ENCODE results near the gene GPX5.
"Not testable (repeated sequence)": the region's sequence is repeated elsewhere in the genome, so short reads cannot be mapped to it uniquely, and the experiment has no call there.

Gene GPX5

DNA sequence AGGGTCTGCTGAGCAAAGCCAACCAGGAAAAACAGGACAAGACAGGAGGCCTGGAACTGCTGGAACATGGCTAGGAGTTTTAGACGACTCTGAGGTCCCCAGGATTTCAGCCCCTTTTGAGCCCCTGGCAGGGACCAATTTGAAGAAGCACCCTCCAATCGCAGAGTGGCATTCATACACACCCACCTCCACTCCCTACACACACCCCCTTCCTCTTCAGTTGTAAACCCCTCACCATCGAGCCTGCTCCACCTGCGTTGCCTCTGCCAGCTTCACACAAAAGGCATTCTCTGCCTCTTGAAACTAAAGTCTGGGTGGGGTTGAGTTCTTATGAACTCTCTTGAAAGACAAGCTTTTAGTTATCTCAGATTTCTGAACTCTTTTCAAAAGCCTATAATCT lies 10.0 kb upstream of the GPX5 start, which contains the start of gene GPX6:
TSS of gene GPX6 (minus strand) at position 118 of the 400 bp plus-strand sequence. CDS start at position 68, 50 bp downstream.
- DNase-seq = no peak

DNA sequence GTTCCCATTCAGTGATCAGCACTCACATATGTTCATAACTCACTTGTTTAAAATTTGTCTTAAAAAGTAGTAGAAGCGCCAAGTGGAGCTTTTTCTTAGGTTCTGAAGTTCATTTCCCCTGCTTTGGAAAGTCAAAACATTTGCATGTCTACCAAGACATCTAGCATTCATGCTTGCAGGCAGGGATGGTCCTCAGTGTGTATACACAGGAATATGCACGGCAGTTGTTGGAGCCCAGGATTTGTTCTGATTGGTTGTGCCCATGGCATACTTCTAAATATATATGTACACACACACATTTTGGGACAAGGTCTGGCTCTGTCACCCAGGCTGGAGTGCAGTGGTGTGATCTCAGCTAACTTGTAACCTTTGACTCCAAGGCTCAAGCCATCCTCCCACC lies 7.7 kb upstream of the GPX5 start:
- DNase-seq = no peak

DNA sequence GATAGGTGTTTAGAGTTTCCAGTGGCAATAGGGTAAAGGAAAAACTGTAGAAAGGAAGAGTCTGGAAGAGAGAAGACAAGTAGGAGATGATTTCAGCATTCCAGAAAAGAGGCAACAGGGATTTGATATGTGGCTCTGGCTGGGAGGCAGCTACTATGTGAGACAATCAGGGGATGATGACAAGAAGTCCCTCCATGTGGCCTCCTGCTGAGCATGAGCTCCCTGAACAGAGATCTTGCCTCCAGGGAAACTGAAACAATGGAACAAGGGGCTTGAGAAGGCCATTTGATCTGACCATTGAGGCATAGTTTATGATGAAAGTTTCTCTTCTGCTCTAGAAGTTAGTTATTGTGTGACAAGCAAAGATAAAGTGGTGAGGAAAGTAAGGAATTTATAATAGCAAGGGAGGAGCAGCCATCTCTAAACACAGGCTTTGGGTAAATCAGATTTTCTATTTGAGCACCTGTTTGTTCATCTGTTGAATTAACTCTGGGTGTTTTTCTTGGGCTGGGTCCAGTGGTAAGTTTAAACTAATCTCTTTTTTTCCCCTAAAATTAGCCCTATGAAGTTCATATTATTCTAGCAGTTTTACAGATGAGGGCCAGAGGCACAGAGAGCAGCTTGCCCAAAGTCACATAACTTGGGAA lies 3.0 kb upstream of the GPX5 start:
- DNase-seq = no peak

DNA sequence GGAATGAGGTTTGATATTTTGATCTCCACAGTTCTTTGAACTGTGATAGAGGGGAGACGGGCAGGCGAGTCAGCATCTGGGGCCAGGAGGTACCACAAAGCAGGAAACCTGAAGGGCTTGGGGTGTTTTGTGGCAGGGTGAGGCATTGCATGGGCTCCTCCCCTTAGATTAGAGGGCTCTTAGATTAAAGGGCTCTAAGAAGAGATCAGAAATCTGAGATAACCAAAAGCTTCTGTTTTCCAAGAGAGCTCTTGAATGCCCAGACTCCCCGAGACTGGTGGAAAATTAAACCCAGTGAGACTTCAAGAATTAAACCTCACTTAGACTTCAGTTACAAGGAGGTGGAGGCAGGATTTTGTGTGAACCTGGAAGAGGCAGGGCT lies 2.4 kb upstream of the GPX5 start:
- no peak for DNase-seq

DNA sequence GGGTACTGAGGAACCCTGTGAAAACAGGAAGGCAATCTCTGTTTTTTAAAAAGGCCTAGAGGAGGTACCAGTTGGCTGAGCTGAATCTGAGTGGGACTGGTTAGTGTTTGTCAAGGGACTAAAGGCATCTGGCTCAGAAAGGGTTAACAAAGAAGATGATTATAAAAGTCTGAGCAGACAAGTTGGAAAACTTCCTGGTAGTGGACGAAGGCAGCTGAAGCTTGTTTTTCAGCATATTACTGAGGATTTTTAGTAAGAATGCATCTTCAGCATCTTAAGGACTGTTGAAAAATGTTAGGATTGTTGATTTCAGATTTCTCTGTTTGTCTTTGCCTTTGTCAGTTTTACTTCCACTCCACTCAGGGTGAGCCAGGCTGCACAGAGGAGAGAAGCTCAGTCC lies 5.1 kb downstream of the GPX5 start:
- DNase-seq = no peak

DNA sequence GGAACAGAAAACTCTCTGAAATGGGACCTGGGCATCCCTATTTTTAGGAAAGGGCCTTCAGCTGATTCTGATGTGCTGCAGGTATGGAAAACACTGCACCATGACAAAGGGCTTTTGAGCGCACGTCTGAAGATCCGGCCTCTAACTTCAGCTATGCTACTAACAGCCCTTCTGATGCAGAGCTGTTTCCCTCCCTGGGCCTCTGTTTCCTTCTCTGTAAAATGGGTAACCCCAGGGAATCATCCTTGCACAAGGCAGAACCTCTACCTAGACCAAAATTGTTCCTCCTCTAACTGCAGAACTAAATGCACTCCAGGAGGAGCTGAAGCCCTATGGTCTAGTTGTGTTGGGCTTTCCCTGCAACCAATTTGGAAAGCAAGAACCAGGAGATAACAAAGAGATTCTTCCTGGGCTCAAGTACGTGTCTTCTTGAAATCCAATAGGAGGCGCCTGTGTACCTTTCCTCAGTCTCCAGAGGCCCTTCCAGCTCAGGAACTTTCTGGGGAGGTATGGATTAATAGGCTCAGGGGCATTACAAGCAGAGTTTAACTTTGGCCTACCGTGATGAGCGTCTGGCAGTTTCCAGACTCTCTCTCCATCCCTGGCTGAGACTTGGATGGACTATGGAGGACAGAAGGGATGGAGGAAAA lies 5.9 kb downstream of the GPX5 start:
- DNase-seq = no peak

DNA sequence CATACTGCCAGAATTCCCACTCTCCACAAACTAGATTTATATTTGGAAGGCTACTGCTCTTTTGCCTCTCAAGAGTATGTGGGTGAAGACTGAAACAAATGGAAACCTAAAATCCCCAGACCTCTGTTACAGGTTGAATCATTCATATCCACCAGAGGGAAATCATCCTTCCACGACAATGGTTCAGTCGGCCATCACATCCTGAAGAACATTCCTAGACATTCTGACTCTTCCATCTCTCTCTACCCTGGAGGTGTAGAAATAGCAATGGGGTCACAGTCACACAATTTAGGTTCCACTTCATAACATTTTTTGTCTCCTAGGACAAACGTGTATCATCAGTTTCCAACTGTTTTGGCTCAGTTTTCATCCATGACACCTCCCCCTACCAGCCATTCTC lies 8.6 kb downstream of the GPX5 start:
- no peak for DNase-seq

DNA sequence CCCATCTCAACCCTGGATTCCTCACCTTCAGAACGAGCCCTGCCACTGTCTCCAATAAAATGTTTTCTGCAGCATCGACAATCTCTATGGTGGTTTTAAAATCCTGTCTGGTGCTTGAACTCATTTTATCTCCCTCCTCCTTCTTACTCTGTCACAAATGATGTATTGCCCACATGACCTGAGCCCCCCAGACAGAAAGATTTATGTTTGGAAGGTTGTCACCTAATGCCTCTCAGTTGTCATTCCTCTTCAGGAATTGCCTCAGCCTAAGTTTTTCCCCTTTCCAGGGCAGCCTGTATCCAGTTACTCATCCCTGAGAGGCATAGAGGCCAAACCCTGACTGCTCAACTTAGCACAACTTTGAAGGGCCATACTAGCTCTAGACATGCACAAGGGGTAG lies 9.2 kb downstream of the GPX5 start:
- no peak for DNase-seq

DNA sequence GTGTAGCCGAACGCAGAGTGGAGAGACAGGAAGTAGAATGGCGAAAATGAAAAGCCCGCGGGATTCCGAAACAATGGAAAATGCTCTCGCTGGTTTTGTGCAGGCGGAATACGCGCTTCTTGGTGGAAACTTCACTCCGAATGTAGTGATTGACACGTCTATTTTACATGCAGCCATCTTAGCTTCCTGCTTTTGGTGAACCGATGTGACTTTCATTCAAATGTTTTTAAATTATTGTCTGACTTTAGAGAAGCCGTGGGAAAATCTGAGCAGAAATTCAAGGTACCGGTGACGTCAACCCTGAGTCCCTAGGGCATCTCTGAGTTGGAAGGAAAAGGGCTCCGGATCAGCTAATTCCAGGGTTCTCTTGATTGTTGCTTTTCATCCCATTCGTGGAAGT lies 11.4 kb downstream of the GPX5 start:
- no peak for DNase-seq

DNA sequence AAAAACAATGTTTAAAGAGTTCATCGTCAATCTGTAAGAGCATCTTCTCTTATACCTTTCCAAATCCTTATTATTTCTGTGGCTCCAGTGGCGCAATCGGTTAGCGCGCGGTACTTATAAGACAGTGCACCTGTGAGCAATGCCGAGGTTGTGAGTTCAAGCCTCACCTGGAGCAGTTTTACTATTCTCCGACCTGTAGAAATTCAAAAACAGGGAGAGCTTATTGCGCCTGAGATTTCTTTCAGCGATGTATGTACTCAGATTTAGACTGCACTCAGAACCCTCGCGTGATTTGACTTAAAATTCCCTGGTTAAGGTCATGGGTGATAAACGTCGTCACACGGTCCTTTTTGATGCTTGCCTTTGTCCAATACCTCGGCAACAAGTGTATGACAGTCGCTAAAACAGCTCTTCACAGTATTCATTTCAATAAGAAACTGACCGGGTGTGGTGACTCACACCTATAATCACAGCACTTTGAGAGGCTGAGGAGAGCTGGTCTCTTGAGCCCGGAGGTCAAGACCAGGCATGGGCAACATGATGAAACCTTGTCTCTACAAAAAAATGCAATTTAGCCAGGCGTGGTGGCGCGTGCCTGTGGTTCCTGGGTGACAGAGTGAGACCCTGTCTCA lies 11.9 kb downstream of the GPX5 start:
- DNase-seq = no peak

DNA sequence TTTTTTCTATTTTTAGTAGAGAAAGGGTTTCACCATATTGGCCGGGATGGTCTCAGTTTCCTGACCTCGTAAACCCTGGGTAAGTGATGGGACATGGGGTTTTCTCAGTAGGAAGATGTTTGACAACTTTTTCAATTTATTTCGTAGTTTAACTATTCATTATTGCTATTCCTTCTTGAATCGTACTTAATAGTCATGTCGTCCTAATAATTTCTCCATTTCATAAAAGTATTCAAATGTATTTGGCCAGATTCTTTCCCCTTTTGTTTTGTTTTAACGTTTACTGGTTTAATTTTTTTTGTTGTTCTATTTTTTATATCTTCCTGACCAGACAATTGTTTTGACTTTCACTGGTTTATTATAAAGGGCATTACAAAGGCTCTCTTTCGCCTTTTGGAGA lies 16.3 kb downstream of the GPX5 start:
- DNase-seq = no peak

DNA sequence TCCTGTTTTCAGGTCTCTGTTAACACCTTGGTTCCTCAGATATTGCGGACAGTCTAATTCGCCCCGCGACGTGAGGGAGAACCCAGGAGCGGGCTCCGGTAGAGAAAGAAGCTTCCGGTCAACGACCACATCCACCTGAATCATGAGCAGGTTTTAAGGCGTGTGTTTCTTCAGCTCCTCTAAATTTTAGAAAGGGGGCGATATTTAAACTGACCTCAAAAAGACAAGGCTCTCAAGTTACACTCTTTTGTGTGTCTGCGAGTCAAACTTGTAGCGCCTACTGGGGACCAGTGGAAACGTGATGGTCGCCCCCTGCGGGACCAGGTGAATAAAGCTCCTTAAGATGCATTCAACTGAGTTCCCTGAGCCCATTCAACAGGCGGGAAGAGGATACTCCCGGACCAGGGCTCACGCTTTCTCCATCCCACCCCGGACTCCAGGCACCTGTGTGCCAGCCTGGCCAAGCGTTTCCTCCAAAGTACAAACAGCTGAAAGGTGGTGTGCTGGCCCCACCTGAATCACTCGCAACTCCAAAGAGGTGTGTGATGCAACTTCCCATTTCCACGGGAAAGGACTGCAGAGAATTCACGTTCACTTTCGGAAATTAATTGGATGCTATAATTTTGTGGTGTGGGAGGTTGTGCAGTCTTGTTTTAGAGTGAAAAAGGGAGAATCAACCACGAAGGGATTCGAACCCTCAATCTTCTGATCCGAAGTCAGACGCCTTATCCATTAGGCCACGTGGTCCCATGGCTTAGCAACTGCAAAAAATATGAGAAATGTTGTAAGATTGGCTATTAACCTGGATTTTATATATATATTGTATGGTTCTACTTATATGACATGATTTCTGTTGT lies 17.0 kb downstream of the GPX5 start:
- DNase-seq = peak; percentile 96

DNA sequence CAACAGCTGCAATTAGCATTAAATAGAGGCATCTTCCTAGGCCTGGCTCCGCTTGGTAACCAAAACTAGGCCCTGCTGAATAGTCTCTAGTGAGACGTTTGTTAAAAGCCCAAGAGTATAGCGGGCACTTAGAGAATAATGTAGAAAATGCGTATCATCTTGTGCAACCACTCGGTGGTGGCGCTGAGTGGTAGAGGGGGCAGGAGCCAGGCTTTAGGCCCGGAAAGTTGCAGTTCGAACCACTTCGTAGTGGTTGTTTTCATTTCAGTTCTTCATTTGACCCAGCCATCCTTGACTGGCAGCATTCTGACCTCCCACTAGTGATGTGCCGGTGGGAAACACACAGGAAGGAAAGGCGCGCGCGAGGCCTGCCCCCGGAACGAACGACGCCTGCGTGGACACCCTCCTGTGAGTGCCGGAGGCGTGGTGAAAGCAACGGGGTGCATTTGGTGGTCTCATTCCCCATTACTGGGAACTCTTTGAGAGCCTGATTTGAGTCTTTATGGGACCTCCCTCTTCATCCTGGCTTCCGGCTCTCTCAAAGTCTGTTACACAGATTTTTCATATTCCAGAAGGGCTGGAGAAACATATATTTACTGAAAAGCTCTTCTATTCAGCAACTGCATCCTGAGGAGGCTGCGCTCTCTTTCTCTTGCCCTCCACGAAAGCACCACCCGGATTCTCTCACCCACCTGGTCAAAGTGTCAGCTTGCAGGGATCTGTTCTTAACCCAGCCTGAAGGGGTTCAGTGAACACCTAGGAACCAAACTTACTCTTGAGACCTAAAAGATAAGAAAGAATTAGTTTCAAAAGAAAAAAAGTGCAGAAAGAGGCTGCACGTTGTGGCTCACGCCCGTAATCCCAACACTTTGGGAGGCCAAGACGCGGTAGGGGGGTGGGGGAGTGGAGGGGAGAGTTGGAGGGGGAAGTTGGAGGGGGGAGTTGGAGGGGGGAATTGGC lies 18.2 kb downstream of the GPX5 start:
- DNase-seq = no peak

DNA sequence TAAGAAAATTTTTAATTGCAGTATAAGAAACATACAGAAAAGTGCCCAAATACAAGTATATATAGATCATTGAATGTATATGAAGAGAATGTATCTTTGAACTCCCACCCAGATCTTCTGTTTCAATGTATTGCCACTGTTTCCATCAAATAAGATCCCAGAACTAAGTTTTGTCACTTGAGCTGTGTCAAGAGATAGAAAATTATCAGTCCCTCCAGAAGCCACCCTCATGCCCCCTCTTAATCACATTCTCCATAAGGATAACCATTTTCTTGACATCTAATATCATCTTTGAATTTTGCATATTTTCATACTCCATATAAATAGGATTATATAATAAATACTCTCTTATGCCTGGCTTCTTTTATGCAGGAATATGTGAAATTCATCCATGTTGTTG lies 20.3 kb downstream of the GPX5 start:
- DNase-seq = no peak

DNA sequence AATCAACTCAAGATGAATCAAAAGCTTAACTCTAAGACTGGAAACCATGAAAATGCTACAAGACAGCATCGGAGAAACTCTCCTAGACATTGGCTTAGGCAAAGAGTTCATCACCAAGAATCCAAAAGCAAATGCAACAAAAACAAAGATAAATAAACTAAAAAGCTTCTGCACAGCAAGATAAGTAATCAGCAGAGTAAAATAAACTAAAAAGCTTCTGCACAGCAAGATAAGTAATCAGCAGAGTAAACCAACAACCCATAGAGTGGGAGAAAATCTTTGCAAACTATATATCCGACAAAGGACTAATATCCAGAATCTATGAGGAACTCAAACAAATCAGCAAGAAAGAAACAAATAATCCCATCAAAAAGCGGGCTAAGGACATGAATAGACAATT lies 21.3 kb downstream of the GPX5 start:
- DNase-seq = not testable (repeated sequence)

DNA sequence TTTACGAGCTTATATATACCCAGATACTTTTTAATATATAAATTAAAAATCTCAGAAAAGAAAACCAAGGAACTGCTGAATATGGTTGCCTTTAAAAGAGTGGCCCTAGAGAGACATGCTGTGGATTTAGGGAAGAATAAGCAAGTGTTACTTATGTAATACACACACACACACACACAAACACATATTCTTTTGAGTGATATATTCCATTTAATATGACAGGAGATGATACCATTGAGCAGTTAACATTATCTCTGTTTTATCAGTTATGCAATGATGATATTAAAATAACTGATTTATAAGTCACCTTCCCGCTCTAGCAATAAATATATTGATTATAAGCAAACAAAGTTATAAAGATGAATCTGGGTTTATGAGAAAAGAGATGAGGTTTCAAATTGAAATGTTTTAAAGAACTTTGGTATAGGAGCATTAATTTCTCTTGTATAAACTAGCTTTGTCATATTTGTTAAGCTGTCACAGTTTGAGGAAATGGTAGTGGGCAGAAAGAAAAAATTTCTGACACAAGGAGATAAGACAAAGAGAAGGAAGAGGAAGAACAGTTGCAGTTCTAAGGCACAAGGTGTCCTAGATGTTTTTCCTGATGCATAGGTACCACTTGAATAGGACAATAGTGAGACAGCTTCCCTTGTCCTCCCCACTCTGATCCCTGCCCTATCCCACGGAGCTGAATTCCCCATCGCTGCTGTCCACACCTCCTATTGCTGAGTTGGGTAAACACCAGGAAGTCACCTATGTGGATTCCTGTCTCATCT lies 26.4 kb downstream of the GPX5 start:
- no peak for DNase-seq

DNA sequence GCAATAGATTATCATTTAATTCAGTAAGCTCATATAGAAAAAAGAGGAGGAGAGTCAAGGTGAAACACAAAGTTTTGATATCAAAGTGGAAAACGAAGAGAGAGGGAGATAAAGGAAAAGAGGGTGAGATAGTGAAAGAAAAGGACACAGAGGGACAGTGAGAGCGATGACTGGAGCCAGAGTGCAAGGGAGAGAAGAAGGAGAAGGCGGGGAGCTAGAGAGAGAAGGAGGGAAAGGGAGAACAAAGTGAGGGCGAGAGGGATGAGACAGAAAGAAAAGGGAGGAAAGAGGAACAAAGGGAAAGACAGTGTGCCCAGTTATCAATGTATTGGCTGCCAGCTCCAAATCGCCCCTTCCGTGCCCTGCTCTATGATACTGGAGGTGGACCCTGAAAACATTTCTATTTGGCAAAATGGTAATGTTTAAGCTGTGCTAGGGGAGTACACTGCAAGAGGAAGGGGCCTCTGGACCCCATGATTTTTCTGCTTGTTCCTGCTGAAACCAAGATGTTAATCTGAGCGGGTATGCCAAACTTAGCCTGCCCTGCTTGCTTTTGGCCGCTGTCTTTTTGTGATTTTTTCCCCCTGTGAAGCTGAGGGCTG lies 27.8 kb downstream of the GPX5 start:
- no peak for DNase-seq

DNA sequence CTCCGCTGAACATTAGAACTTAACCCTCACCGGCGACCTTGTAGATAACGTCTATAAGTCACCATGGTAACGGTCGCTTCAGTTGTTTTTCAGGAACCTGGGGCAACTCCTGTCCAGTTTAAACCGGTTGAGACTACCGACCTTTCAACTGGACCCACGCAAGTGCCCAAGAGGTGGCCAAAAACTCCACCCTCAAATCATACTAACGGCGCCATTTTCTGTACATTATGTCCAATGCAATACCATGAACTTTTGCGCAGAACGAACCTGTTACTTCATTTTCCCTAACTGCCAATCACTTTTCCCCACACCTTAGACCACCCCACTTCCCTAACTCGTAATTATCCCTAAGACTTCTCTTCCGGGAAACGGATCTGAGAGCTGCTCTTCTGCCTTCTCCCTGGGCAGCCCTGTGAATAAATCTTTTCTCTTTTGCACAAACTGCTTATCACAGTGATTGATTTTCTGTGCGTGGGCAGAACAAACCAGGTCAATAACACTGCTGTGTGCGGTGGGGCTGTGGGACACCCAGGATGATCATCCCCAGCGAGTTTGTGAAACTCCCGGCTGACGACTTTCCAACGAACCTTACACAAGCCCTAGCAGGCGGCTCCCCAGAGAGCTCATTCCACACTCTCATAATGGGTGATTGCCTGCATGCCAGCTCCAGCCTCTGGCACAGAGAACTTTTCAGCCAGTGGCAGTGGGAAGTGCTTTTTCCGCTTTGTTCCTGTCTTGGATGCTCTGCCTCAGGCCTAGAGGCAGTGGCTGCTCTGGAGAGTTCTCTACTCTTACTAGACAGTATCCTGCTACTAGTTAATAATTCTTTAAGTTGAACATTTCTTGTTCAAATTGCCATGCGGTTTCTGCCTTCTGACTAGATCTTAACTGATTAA lies 28.6 kb downstream of the GPX5 start:
- no peak for DNase-seq

DNA sequence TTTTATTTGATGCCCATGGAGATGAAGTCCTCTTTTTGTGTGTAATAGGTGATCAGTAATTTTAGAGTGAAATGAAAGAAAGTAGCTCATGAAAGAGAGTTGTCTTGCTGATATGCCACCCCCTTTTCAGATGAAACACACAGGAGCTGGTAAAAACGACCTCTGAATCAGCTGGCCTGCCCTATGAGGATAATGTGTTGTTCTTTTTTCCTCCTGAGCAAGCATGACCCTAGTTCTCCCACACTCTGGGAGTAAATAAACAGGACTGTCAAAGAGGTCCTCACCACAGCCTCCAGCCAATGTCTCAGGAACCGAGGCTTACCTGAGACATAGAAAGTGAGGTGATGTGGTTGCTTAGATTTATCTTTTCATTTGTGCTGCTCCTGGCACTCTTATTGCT lies 29.5 kb downstream of the GPX5 start:
- DNase-seq = no peak

DNA sequence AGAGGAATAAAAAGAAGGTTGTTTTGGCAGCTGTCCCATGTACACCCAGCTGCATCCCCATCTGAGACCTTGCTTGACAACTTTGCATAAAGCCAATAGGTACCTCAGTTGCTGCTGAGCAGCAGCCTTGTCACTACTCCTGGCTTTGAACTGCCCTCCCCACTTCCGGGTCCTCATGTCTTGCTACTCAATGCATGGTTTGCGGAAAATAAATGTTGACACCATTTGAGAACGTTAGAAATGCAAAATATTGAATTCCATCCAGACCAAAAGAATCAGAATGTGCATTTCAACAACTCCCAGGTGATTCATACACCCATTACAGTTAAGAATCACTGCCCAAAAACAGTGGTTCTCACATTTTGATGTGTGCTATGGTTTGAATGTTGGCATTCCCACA lies 32.9 kb downstream of the GPX5 start:
- DNase-seq = peak; percentile 68

Measured in SHP77 treated with DMSO at 0.1 percent for 48 hours (cell line).